Activated T-cell treated with anti-CD3 and anti-CD28 coated beads, Interleukin-2, amount 50 U/mL, for 48 hours (primary cell): ENCODE data around the gene TFPT.

Source experiments
- DNase-seq, 2 experiments: peaks; one replicate each; pipeline ENCODE4 v3.0.0-alpha.2; 2020

Gene TFPT

GRCh38 chr19:54069470-54069869 lies 46.0 kb downstream of the TFPT start:
- DNase-seq: no peak

DNA sequence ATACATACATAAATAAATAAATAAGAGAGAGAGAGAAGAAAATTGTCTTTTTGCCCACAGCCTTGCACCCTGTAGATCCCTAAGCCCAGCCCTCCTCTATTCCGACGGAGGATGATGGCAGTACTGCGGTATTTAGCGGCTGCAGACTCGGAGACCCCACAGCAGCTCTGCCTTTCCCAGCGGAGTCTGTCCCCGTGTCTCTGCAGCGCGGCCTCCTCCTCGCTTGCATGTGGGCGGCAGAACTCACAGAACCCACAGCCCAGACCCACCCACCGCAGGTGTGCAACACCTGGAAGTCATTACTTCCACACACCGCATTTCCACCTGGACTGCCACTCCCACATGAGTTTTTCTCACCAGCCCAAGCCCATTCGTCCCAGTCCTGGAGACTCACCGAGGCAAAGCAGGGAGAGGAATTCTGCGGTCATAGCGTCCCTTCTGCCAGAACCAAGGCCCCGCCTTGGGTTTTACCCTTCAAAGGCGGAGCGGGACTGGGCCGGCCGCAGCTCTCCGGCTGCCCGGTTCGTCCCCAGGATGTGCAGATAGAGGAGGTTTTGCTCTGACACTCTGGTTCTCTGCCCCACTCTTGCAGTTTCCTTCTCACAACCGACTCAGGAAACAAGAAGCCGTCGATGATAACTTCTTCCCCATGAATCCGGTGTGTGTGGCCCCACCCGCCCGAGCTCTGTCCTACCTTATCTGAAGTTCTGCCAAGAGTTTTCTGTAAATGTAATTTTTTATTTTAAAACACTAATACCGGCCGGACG lies 51.9 kb downstream of the TFPT start, which contains the start of gene VSTM1:
Gene VSTM1, minus strand, starts transcription at position 548 of the 767 bp plus-strand sequence. Its CDS starts 120 bp downstream, at position 428.
- DNase-seq: no peak

- DNase-seq: no peak
Measured at GRCh38 chr19:54062643-54063042, 52.8 kb downstream of the TFPT start.
